ENCODE data around the gene KLHL6.

Gene KLHL6

GRCh38 chr3:183563536-183563874 lies 8.0 kb upstream of the KLHL6 start:
- DNase-seq (ENCODE audit: low read depth), result no peak

- no peak for DNase-seq (ENCODE audit: low read depth)
Measured at GRCh38 chr3:183560607-183561006, 5.1 kb upstream of the KLHL6 start.

GRCh38 chr3:183558495-183558894 lies 3.0 kb upstream of the KLHL6 start:
- no peak for DNase-seq (ENCODE audit: low read depth)

GRCh38 chr3:183556722-183557121 lies 1.2 kb upstream of the KLHL6 start:
- DNase-seq (ENCODE audit: low read depth), result no peak

- no peak for DNase-seq (ENCODE audit: low read depth)
Measured at GRCh38 chr3:183554377-183554776, 1.1 kb downstream of the KLHL6 start.

GRCh38 chr3:183553334-183554026 lies 2.0 kb downstream of the KLHL6 start:
- DNase-seq (ENCODE audit: low read depth), result no peak

GRCh38 chr3:183551930-183552329 lies 3.6 kb downstream of the KLHL6 start:
- no peak for DNase-seq (ENCODE audit: low read depth)

- DNase-seq (ENCODE audit: low read depth), result no peak
Measured at GRCh38 chr3:183548262-183548769, 7.2 kb downstream of the KLHL6 start.

GRCh38 chr3:183546625-183547024 lies 8.9 kb downstream of the KLHL6 start:
- DNase-seq (ENCODE audit: low read depth), result no peak

GRCh38 chr3:183545708-183546107 lies 9.8 kb downstream of the KLHL6 start:
- no peak for DNase-seq (ENCODE audit: low read depth)

- DNase-seq (ENCODE audit: low read depth), result no peak
Measured at GRCh38 chr3:183542355-183542754, 13.2 kb downstream of the KLHL6 start.

GRCh38 chr3:183541738-183542137 lies 13.8 kb downstream of the KLHL6 start:
- no peak for DNase-seq (ENCODE audit: low read depth)

- no peak for DNase-seq (ENCODE audit: low read depth)
Measured at GRCh38 chr3:183541235-183541655, 14.3 kb downstream of the KLHL6 start.

- DNase-seq (ENCODE audit: low read depth), result no peak
Measured at GRCh38 chr3:183540501-183541234, 14.8 kb downstream of the KLHL6 start.

GRCh38 chr3:183539811-183540210 lies 15.7 kb downstream of the KLHL6 start:
- no peak for DNase-seq (ENCODE audit: low read depth)

- DNase-seq (ENCODE audit: low read depth), result no peak
Measured at GRCh38 chr3:183538486-183538885, 17.0 kb downstream of the KLHL6 start.

GRCh38 chr3:183537295-183537730 lies 18.2 kb downstream of the KLHL6 start:
- DNase-seq (ENCODE audit: low read depth), result peak; percentile 60

GRCh38 chr3:183536238-183536880 lies 19.1 kb downstream of the KLHL6 start:
- DNase-seq (ENCODE audit: low read depth), result no peak

- no peak for DNase-seq (ENCODE audit: low read depth)
Measured at GRCh38 chr3:183534249-183534648, 21.3 kb downstream of the KLHL6 start.

- DNase-seq (ENCODE audit: low read depth), result no peak
Measured at GRCh38 chr3:183533412-183534132, 21.9 kb downstream of the KLHL6 start.

- no peak for DNase-seq (ENCODE audit: low read depth)
Measured at GRCh38 chr3:183532620-183533411, 22.7 kb downstream of the KLHL6 start.

Measured in fibroblast of gingiva (primary cell).